ENCODE results near the gene IST1.

The IST1 gene

GRCh38 chr16:71973001-71973400 is 77.7 kb downstream of the IST1 start:
- no peak overlapping the region for H3K27ac Mint-ChIP-seq
- no peaks in the 10 kb centered on the region for H3K9me3 Mint-ChIP-seq
- no peak for DNase-seq (ENCODE audit: low spot score)
- H3K27me3 Mint-ChIP-seq (ENCODE audit: low read depth): peaks cover 3% of the 10 kb centered on the region
- no peaks in the 10 kb centered on the region for H3K36me3 Mint-ChIP-seq (ENCODE audit: low read depth)
- H3K4me1 Mint-ChIP-seq (ENCODE audit: low read depth): no peaks in the 10 kb centered on the region
- H3K4me3 Mint-ChIP-seq: no peak overlapping the region

GRCh38 chr16:71974068-71974818 is 78.9 kb downstream of the IST1 start:
- H3K27ac Mint-ChIP-seq: no peak overlapping the region
- H3K4me1 Mint-ChIP-seq (ENCODE audit: low read depth): no peaks in the 10 kb centered on the region
- H3K4me3 Mint-ChIP-seq: no peak overlapping the region
- no peaks in the 10 kb centered on the region for H3K36me3 Mint-ChIP-seq (ENCODE audit: low read depth)
- no peak for DNase-seq (ENCODE audit: low spot score)
- H3K9me3 Mint-ChIP-seq: no peaks in the 10 kb centered on the region
- H3K27me3 Mint-ChIP-seq (ENCODE audit: low read depth): no peaks in the 10 kb centered on the region
